NCI-H1048 (cell line): ENCODE measurements around the gene BRSK1.
A peak's percentile ranks its signal among the peaks of the same experiment; 100 is the strongest.
"Not testable (repeated sequence)": the region's sequence is repeated elsewhere in the genome, so short reads cannot be mapped to it uniquely, and the experiment has no call there.

Source experiments
- DNase-seq: peaks from one replicate; lab custom pipeline; 2025; lab: John Stamatoyannopoulos, UW

Gene BRSK1

DNA sequence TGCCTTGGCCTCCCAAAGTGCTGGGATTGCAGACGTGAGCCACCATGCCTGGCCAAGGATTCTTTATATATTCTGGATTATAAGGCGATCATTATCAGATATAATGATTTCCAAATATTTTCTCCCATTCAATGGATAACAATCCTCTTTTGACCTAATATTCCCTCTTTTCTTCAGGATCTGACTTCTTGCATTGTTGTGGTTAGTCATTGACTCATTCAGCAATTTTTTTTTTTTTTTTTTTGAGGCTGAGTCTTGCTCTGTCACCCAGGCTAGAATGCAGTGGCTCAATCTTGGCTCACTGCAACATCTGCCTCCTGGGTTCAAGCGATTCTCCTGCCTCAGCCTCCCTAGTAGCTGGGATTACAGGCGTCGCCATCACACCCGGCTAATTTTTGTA is 46.0 kb downstream of the BRSK1 start:
- not testable (repeated sequence) for DNase-seq

DNA sequence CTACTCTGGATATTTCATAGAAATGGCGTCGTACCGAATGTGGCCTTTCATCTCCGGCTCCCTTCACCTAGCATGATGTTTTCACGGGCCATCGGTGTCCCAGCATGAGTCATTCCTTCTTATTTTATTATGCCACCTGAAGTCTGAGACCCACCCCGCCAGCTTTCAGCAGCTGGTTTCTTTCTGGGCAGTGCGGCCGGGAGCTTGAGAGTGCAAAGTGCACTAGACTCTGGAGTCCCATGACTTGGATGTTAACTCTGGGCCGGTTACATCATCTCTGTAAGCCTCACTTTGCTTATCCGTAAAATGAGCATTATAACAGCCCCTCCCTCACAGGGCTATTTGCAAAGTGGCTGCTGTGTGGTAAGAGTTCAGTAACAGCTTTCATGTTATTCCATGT is 50.1 kb downstream of the BRSK1 start:
- DNase-seq: no peak

DNA sequence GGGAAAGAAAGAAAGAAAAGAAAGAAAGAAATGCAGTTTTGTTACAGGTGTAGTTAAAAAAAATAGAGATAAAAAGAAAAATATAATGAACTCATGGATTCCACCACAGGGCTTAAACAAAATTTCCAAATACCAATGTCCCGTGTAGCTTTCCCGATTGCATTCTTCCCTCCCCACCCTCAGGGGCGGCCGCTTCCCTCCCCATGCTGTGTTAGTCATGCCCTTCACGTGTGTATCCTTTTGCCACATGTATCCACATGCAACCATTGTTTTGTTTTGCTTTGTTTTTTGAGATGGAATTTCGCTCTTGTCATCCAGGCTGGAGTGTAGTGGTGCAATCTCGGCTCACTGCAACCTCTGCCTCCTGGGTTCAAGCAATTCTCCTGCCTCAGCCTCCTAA is 52.3 kb downstream of the BRSK1 start:
- DNase-seq: no peak

DNA sequence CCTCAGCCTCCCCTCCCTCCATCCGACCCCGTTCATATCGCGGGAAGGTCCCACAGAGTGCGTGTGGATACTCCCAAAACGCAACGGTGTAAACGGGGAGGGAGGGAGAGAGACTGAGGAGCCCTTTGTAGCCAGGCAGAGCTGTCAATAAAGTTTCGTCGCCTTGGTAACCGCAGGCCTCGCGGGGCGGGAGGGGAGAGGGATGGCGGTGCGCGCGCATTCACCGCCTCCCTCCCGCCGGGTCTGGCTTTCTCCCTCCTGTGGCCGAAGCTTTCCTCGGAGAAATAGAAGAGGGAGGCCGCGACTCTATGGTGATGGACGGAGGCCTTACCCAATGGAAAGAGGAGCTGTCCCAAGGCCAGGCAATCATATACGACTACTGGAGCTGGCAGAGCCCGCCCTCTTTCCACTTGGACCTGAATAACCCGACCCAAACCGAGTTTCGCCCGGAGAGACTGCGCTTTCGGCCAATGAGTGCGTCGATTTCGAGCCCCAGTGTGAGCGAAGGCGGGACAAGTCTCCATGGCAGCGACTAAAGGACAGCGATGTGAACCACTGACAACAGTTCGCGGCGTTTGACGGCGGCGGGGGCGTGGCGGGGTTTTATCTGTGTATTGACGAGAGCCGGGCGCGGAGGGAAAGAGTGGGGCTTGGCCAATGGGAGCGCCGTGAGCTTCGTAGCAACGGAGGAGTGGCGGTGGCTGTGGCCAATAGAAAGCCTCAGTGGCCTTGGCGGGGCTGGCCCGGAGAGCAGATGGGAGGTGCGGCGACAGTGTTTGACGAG is 55.5 kb downstream of the BRSK1 start, which contains the start of gene KMT5C:
KMT5C (plus strand) TSS at position 772 of the 784 bp plus-strand sequence. CDS start 2,061 bp downstream, outside the sequence.
- peak; percentile 100 for DNase-seq

DNA sequence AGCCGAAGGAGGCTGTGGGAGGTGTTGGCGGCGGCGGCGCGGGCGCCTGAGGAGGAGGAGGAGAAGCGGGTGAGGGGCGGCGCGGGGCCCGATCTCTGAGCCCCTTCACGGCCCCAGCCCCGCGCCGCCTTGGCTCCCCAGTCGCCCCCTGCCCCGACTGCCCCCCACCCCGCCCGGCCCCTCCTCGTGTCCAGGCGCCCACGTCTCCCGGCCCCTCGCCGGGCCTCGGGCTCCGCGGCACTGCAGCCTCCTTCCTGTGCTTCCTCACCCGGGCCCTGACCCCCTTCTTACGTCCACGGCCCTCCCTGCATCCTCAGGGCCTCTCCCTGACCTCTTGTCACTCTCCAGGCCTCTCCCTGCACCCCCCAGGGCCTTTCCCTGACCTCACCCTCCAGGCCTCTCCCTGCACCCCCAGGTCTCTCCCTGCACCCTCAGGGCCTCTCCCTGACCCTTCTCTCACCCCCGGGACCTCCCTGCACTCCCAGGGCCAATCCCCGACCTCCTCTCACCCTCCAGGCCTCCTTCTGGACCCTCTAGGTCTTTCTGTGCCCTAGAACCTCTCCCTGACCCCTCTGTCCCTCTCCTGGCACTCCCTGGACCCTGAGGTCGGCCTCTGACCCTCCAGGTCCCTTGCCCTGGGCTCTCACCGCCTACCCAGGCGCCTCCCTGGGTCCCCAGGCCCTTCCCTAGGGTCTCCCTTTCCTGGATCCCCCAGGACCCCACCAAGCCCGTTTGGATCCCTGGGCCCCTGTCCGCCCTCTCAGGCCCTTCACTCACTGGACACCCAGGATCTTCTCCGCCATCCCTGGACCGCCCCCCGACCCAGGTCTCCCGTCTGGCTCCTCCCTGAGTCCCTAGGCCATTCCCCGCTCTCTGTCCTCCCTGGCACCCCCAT is 56.3 kb downstream of the BRSK1 start:
- DNase-seq: no peak

DNA sequence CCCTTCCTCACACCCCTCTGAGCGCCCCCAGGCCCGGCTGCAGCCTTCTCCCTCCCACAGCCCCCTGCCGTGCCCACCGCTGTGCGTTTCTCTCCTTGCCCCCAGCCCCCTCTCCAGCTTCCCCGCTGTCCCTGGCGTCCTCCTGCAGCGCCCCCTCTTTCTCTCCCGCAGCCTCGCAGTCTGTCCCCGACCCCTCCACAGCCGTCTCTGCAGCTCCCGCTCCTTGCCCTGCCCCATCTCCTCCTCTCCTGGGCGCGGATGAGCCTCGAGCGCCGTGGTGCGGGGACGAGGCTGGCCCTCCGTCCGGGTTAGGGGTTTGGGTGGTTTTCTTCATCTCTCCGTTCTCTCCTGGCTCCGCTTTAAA is 57.0 kb downstream of the BRSK1 start:
- DNase-seq: no peak

DNA sequence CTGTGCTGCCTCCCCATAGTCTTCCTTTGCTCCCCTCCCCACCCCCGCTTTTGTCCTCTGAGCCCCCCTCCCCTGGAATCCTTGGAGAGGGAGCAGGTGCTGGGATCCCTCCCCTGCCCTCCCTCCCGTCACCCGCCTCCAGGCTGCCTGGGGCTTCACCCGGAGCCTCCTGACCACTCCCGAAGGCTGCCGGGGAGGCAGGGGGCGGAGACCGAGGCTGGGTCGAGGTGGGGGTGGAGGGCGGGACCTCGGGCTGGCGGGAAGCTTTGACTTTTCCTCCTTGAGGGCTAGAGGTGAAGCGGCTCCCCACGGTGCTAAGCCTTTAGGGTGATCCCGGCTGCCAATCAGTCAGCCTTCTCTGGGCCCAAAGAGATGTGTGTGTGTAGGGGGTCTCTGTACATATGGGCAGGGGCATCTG is 57.4 kb downstream of the BRSK1 start:
- DNase-seq: no peak

DNA sequence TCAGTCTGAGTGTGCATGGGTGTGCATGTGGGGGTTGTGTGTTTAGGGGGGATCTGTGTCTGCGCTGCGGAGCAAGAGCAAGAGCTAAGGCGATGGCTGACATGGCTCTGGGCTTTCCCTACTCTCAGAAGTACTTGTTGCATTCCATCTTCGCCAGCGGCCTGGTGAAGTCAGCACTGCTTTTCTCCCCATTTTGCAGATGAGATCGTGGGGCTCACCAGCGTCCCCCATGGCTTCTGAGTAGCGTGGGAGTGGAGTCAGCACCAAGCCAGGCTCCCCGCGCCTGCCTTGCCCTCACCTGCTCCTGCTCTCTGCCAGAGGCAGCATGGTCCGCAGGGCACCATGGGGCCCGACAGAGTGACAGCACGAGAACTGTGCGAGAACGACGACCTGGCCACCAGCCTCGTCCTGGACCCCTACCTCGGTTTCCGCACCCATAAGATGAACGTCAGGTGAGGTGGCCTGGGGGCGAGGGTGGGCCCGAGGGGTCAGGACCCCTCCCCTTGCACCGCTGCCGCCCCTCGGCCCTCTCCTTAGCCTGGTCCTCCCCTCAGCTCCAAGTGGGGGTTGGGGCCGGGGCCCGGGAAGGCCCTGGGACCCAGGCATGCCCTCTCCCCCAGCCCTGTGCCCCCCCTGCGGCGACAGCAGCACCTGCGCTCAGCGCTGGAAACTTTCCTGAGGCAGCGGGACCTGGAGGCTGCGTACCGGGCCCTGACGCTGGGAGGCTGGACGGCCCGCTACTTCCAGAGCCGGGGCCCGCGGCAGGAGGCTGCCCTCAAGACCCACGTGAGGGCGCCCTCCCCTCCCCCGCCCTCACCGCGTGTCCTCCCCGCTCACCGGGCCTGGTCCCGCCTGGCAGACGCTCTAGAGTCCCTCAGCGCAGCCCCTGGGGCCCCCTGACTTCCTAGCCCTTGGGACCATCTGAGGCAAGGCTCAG is 58.1 kb downstream of the BRSK1 start:
- DNase-seq: no peak

DNA sequence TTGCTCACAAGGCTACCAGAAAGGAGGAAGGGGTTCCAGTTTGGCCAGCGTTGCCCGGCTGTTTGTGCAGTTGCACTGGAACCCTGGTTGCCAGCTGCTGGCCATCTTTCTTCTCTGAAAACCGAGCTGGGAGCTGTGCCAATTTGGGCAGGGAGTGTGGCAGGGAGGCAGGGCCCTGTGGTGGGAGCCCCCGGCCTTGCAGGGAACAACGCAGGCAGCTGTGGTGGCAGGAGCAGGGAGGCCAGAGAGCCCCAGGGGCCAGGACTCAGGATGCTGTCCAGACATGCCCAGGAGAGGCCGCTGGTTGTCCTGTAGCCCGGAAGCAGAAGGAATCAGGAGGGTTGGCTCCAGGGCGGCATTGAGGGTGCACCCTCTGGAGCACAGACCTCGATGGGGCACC is 60.6 kb downstream of the BRSK1 start:
- DNase-seq: no peak

DNA sequence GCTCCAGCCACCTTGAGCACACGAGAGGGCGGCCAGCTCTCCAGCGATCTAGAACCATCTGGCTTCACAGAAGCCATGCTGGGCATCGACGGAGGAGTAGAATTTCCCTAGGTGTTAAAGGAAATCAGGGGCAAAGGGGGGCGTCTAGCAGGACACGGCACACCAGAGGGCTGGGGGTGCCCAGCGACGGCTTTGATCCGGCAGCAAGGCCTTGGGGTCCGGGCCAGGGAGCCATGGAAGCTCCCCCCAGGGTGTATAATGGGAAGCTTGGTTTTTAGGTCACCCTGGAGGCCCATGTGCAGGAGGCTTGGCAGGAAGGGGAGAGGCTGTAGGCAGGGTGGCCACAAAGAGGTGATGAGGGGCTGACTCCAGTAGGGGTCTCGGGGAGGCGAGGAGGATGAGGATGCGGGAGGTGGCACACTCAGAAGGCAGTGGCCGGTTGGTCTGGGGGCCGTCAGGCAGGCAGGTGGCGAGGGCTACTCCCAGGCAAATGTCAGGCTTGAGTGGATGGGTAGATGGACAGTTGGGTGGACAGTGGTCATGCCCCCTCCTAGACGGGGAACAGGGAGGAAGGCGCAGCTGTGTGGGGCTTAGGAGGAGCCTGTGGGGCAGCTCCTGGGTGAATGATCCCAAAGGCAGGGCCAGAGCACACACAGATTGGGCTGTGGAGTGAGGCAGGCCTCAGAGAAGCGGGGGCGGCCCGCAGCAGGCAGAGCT is 61.5 kb downstream of the BRSK1 start:
- no peak for DNase-seq

DNA sequence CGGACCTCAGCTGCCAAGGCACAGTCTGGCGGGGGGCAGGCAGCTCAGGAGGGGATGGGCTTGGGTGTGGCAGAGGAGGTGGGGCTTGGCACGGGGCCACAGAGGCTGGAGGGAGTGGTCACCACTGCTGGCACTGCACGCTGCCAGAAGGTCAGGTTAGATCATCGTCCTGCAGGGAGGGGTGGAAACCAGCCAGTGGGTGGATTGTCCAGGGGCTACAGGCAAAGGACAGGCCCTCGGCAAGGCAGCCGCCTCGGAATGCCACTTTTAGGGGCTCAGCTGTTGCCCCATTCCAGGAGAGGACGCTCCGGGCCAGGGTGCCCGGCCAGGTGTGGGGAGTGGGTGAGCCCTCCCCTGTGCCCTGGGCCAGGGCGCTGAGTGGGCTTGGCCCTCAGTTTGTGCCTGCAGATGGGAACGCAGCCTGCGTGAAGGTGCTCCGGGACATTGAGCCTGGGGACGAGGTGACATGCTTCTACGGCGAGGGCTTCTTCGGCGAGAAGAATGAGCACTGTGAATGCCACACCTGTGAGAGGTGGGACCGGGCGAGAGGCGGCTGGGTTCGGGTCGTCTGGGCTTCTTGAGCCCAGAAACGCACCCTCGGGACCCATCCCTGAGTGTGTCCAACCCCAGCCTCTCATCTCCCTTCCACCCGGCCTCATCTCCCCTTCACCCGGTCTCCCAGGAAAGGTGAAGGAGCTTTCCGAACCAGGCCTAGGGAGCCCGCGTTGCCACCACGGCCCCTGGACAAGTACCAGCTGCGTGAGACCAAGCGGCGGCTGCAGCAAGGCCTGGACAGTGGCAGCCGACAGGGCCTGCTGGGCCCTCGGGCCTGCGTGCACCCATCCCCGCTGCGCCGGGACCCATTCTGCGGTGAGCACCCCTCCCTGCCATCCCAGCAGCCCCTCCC is 62.3 kb downstream of the BRSK1 start:
- no peak for DNase-seq

DNA sequence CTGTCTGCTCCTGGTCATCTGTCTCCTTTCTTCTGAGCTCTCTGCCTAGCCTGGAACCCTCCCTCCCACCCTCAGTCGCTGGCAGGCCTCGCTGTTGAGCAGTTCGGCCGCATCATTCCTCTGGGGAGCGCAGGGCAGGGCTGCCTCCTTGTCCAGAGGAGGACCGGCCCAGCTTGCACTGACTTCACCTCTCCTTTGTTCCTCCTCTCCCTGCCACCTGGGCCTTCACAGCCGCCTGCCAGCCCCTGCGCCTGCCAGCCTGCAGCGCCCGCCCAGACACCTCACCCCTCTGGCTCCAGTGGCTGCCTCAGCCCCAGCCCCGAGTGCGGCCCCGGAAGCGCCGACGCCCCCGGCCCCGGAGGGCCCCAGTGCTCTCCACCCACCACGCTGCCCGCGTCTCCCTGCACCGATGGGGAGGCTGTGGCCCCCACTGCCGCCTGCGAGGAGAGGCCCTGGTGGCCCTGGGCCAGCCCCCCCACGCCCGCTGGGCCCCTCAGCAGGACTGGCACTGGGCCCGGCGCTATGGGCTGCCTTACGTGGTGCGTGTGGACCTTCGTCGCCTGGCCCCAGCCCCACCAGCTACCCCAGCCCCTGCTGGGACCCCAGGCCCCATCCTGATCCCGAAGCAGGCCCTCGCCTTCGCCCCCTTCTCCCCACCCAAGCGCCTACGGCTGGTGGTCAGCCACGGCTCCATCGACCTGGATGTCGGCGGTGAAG is 63.1 kb downstream of the BRSK1 start:
- no peak for DNase-seq

DNA sequence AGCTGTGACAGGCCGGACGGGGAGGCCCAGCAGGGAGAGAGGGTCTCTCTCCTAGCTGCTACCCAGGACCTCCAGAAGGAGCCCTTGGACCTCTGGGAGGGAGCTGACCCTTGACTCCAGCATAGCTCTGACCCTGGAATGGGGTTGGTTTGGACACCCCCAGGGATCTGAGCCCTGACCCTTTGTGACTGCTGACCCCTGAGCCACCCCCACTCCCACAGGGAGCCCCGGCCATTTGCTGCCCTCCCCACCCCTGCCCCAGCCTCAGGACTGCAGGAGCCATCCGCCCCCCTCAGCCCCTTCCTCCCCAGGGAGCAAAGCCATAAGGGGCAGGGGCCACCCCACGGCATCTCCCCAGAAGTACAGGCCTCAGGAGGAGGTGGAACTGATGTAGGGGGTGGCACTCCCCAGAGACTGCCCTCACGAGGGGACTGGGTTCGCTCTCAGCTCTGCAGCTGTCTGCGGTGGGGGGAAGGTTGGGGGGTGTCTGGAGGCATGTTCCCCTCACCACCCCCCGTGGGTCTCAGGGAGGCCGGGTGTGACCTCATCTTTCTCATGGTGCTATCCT is 63.7 kb downstream of the BRSK1 start:
- DNase-seq: no peak

DNA sequence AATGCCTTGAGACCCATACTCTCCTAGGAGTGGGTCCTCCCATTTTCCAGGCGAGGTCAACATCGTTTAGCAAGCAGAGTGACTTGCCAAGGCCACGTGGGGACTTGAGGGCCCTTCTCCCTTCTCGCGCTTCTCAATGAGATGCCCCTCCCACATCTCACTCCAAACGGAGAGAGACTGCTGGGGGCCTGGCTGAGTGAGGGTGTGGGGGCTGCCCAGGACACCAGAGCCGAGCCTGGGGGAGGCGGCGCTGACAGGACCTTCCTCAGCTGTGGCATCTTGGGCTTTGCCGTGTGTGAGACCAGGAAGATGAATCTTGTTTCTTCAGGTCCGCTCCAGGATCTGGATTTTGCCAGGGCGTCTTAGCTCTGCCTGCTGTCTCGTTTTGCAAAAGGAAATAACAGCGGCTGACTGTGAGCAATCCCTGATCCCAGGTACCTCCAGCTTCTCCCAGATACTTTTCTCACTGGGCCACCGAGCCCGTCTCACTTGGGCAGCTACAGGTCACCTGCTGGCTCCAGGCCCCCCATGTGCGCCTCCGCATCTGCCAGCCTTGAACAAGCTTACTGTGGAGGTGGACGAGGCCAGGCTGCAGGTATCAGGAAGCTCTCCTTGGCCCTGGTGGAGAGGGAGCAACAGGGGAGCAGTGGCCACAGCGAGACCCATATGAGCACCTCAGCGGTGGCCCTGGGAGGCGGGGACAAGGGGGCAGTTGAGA is 64.7 kb downstream of the BRSK1 start:
- no peak for DNase-seq

DNA sequence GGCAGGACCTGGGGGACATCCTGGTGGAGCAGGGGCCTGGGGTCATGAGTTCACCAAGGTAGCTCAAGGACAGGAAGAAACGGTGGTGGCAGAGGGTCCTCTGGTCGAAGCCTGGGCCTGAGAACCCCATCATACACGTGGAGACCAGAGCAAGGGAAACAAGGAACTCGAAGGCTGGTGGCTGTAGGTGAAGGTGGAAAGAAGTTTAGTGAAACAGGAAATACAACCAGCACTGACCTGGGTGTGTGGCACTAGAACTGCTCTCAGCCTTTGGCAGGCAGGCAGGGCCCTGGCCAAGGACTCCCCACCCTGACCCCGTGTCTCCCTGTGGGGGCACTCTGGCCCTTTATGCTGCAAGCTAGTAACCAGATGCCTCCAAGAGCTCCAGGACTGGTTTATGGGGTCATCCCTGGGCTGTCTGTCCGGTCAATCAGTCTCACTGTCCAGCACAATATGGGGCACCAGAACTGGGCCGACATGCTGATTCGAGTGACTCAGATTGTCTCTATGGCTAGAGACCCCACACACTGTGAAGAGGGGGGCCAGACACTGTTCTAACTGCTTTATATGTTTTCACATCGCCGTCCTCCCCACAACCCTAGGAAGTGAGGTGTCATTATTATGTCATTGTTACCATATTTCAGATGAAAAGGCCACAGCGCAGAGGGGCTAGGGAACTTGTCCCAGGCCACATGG is 67.0 kb downstream of the BRSK1 start:
- DNase-seq: no peak

DNA sequence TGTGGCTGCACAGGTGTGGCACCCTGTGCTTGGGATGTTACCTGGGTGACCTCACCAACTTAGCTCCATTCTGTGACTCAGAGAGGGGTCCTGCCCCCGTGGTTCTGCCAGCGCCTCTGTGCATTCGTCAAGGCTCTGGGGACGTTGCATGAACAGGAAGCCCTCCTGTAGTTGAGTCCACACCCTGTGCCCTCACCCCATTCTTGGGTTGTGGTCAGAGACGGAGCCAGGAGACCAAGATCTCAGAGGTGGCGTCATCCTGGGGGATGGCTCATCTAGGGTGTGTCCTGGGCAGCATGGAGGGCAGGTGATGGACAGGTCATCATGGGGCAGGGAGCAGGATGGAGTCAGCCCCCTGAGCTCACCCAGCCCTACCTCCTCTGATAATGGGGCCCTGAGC is 68.2 kb downstream of the BRSK1 start:
- DNase-seq: no peak

DNA sequence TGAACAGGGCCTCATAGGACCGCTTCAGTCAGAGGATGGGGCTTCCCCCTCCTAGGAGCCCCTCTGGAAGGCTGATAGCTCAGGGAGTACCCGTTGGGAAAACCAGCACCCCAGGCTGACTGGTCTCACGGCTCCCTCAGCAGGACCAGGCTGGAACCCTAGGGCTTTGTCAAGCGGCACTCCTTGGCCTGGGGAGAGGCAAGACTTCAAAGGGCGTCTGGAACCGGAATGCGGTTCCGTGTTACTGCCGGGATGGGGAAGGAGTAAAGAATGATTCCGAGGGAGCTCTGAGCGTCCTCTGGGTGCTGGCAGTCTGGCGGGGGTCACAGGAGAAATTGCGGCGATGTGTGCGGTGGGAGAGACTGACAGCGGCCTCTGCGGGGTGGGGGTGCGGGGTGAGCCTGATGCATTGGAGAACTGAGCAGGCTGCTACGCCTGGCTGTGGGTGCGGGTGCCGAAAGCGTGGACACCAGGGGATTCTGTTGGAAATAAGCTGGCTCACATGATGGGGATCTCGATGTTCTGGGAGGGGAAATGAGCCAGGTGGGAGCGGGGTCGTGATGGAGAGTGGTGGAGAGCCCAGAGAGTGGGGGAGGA is 68.8 kb downstream of the BRSK1 start:
- DNase-seq: no peak

DNA sequence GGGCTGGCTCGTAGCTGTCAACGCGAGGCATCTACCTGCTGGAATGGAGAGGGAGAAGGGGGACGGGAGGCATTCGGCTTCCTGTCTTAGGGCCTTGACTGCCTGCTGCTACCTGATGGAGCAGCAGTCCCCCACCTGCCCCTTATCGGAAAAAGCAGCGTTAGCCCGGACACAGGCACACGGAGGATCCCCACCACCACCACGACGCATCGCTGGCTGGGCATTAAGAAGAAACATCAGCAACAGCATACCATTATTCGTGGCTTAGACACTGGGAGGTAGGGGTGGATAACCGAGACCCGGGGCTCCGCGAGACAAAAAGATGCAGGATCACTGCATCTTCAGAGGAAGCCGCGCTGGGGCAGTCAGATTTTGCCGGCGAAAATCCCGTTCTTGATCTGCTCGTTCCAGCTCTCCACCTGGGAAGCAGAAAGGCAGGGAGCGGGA is 69.6 kb downstream of the BRSK1 start:
- no peak for DNase-seq
